HTR-8/SVneo (cell line): ENCODE measurements around the gene MIER2.

Source experiments
- DNase-seq: peaks from one replicate; pipeline ENCODE4 v3.0.0; 2011; ENCODE audit warnings: low spot score, mixed read lengths; ENCODE audit not compliant: insufficient read length
- FAIRE-seq: peaks from 2 replicates; lab custom pipeline; 2011; peaks lifted over from hg19 to GRCh38; lab: Jason Lieb, UNC

MIER2 gene

GRCh38 chr19:310781-311496 is 33.7 kb downstream of the MIER2 start:
- FAIRE-seq = no peak
- no peak for DNase-seq

GRCh38 chr19:310141-310651 is 34.4 kb downstream of the MIER2 start:
- DNase-seq = no peak
- no peak for FAIRE-seq

- no peak for DNase-seq
Observed at GRCh38 chr19:309206-309565, 35.4 kb downstream of the MIER2 start.

GRCh38 chr19:308471-309205 is 36.0 kb downstream of the MIER2 start:
- FAIRE-seq (no peak), DNase-seq (no peak)

More at GRCh38 chr19:309206-309565, 35.4 kb downstream of the MIER2 start:
- FAIRE-seq = no peak

- FAIRE-seq = no peak
- DNase-seq = no peak
Observed at GRCh38 chr19:307793-308420, 36.7 kb downstream of the MIER2 start.

- DNase-seq = no peak
- no peak for FAIRE-seq
Observed at GRCh38 chr19:307111-307531, 37.5 kb downstream of the MIER2 start.

- FAIRE-seq = no peak
- DNase-seq = no peak
Observed at GRCh38 chr19:306151-306900, 38.3 kb downstream of the MIER2 start.

GRCh38 chr19:305240-306150 is 39.1 kb downstream of the MIER2 start:
- DNase-seq = no peak
- no peak for FAIRE-seq

GRCh38 chr19:296476-297225 is 47.9 kb downstream of the MIER2 start:
- no peak for FAIRE-seq
- no peak for DNase-seq

- no peak for DNase-seq
- FAIRE-seq = no peak
Observed at GRCh38 chr19:295687-296370, 48.8 kb downstream of the MIER2 start.

GRCh38 chr19:294946-295686 is 49.5 kb downstream of the MIER2 start:
- no peak for DNase-seq
- no peak for FAIRE-seq

- FAIRE-seq (no peak), DNase-seq (no peak)
Observed at GRCh38 chr19:294341-294945, 50.2 kb downstream of the MIER2 start.

- no peak for FAIRE-seq
- no peak for DNase-seq
Observed at GRCh38 chr19:293436-294110, 51.0 kb downstream of the MIER2 start.

- FAIRE-seq = no peak
- DNase-seq = no peak
Observed at GRCh38 chr19:292951-293350, 51.6 kb downstream of the MIER2 start.

- no peak for DNase-seq
- no peak for FAIRE-seq
Observed at GRCh38 chr19:292281-292884, 52.2 kb downstream of the MIER2 start.
